GM12864 (cell line): ENCODE measurements around the gene NPC2.

Experiments
- DNase-seq: peaks from one replicate; pipeline ENCODE4 v3.0.0-alpha.2; 2011; ENCODE audit warnings: low read depth
- H3K4me3 ChIP-seq: 2 replicates; pipeline ENCODE4 v1.5.1; 2011; ENCODE audit warnings: mild to moderate bottlenecking, low read depth, low read length, control low read depth
- CTCF ChIP-seq: IDR thresholded peaks from 2 replicates; pipeline ENCODE4 v1.5.1; 2011; ENCODE audit warnings: low read depth, mild to moderate bottlenecking, moderate library complexity, low read length, control low read depth, inconsistent platforms; ENCODE audit errors: missing control alignments

Gene NPC2

GRCh38 chr14:74507840-74508239, 14.7 kb upstream of the NPC2 start:
- TF ChIP-seq CTCF: no peak
- DNase-seq: no peak
- H3K4me3 ChIP-seq: no peak overlapping the region

GRCh38 chr14:74507085-74507484, 14.0 kb upstream of the NPC2 start:
- no peak for TF ChIP-seq CTCF
- no peak for DNase-seq
- no peak overlapping the region for H3K4me3 ChIP-seq

- no peak overlapping the region for H3K4me3 ChIP-seq
- TF ChIP-seq CTCF: no peak
- no peak for DNase-seq
Measured at GRCh38 chr14:74506411-74506851, 13.3 kb upstream of the NPC2 start.

GRCh38 chr14:74505831-74506230, 12.7 kb upstream of the NPC2 start:
- DNase-seq: no peak
- no peak overlapping the region for H3K4me3 ChIP-seq
- no peak for TF ChIP-seq CTCF

GRCh38 chr14:74504874-74505720, 12.0 kb upstream of the NPC2 start:
- no peak for DNase-seq
- no peak overlapping the region for H3K4me3 ChIP-seq
- TF ChIP-seq CTCF: no peak

GRCh38 chr14:74504412-74504811, 11.3 kb upstream of the NPC2 start:
- TF ChIP-seq CTCF: no peak
- DNase-seq: no peak
- no peak overlapping the region for H3K4me3 ChIP-seq

GRCh38 chr14:74503938-74504335, 10.8 kb upstream of the NPC2 start:
- DNase-seq: no peak
- TF ChIP-seq CTCF: no peak
- H3K4me3 ChIP-seq: no peak overlapping the region
